Lung microvascular endothelial cell (primary cell): ENCODE results near the gene MRPL12. TPM values are rescaled to one million over a fixed set of nuclear protein-coding genes. Genes with fewer than 3 reads are reported as not detected.
A peak's percentile ranks its signal among the peaks of the same experiment; 100 is the strongest.
"Not testable (repeated sequence)": the region's sequence is repeated elsewhere in the genome, so short reads cannot be mapped to it uniquely, and the experiment has no call there.

ENCODE experiments used
- DNase-seq, 2 donors: peaks; one replicate each; pipeline versions ENCODE4 v3.0.0 to v3.0.0-alpha.2; 2010; ENCODE audit warnings: low read depth in 2 of 2
- total RNA-seq: library from RNA; depleted of rRNA; stranded (reverse); fragments of >200 nt; gene quantifications from 2 replicates; pipeline ENCODE4 v1.2.1, GENCODE V29; 2014

The MRPL12 gene
- total RNA-seq, 1 donor from 2014 or later: 8.7 TPM

DNA sequence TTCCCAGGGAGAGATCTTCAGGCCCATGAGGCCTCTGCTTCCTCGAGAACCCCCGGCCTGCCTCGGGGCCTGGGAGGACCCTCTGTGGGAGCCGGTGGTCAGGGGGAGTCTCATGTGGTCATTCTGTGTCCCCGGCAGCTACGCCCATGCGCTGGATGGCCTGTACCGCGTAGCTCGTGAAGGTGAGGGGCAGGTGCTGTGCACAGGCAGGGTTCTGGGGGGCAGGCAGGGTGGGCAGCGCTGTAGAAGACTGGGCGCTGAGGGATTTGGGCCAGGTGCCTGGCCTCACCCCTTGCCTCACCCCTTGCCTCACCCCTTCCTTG is 13.5 kb downstream of the MRPL12 start:
- DNase-seq: no peak

DNA sequence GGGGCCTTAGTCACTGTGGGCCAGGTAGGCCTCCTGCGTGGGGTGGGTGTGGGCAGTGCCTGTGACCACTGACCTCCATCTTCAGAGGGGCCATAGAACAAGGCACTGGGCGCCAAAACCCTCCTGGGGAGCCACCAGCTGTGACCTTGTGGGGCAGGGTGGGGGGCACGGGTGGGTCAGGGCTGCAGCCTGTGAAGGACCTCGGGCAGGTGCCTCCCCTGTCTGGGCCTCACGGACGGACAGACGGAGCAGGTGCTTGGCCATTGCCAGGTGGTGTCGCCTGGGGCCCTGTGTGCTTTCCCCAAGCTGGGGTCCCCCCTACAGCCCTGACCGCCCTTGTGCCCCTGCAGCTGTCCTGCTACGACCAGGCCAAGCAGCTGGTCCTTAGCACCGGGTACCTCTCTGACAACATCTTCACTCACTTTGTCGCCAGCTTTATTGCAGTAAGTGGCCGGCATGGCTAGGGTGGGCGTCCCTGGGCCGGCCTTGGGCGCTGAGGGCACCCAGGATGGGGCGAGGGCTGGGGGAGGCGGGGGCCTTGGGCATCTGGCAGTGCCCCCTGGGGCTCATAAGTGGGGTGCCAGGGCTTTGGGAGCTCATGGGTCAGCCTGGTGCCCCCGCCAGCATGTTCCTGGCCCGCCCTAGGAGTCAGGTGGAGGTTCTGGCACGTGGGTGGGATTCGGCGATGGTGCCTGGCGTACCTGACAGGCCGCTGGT is 14.0 kb downstream of the MRPL12 start:
- no peak for DNase-seq

DNA sequence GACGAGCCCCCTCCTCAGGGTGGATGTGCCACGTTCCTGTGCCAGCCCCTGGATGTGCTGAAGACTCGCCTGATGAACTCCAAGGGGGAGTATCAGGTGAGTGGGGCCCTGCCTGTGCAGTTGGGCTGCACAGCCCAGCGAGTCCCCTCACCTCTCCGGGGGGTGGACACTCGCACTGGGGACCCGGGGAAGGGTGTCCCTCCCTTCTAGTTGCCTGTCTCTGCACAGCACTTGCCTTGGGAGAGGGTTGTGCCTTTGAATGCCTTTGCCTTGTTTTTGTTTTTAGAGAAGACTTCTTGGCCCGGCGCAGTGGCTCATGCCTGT is 14.6 kb downstream of the MRPL12 start:
- no peak for DNase-seq

DNA sequence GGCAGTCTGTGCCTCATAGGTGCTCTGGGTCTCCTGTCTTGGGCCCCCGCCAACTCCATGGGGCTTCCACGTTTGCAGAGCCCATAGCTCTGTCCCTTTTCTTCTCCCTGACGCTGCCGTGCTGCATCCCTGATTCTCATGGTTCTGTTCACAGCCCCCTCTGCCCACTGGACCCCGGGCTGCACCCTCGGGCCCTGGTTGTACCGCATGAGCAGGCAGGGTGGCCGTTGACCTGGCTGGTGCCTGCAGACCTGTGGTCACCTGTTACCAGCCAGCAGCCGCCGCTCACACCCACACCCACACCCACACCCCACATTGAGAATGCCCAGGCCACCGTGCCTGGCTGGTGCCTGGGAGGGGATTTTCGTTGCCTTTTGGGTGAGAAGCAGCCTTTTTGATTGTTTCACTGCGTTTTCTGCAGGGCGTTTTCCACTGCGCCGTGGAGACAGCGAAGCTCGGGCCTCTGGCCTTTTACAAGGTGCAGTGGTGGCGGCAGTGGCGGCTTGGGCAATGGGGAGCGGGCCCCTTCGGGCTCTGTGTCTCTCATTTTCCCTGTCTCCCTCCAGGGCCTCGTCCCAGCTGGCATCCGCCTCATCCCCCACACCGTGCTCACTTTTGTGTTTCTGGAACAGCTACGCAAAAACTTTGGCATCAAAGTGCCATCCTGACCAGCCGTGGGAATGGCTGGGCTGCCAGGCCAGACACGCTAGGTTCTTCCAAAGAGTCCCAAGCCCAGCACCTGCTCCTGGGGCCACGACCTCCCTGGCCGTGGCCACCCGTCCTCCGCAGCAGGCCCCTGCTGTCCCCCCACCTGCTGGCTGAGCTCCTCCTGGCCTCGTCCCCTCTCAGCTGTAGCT is 16.5 kb downstream of the MRPL12 start:
- no peak for DNase-seq

DNA sequence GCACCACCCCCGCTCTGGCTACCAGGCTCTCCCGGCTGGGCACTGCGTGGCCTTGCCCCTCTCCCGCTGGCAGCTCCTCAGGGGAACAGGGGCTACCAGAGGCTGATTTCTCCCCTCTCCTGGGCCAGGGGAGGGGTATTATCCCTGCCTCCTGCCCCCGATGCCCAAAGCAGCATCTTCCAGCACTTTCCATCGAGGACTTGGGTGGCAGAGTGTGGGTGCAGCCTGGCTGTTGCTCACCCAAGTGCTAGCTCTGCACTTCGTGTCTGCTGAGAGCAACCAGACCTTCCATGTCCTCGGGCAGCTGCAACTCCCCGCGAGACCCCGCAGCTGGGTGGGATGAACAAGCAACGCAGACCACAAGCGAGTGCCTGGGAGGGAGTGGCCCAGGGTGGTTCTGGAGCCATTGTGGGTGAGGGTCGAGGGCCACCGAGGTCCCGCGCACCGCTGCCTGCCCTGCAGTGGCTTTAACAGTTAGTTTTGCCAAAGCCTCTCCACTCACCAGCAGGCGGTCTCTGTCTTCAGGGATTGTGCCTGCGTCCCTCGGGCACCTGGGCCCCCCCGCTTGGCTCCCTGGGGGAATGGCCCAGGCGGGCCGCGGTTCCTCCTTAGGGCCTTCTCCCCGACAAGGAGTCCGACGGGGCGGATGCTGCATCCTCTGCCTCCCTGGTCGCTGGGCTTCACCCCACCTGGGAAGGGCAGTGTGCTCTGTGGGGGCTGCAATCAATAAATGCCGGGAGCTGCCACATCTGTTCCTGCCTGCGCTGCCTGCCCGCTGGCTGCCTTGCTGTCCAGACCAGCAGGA is 17.3 kb downstream of the MRPL12 start:
- no peak for DNase-seq

DNA sequence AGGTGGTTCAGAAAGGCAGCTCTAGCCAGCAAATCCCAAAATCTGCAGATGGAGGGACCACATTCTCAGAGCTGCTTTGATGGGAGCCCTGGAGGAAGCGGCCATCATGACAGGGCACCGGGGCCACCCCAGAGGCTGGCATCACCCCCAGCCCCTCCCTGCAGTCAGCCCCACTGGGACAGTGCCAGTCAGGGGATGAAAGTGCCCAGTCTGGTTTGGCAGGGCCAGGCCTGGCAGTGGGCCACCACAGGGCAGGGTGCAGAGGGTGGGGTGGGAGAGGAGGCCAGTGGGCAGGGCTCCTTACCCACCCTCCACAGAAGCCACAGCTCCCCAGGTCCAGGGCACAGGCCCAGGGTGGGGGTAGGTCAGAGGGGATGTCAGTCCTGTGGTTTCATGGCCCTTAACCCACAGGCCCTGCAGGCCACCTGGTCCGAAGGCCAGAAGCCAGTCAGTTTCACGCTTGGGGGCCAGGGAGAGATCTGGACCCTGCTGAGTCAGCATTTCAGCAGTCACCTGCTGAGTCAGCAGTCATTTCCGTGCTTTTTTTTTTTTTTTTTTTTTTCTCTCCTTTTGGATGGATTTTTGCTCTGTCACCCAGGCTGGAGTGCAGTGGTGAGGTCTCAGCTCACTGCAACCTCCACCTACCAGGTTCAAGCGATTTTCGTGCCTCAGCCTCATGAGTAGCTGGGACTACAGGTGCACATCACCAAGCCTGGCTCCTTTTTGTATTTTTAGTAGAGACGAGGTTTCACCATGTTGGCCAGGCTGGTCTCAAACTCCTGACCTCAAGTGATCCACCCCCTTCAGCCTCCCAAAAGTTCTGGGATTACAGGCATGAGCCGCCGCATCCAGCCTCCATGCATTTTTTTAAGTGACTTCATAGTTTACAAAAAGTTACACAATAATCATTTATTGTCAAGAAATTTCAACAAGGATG is 19.3 kb downstream of the MRPL12 start:
- no peak for DNase-seq

DNA sequence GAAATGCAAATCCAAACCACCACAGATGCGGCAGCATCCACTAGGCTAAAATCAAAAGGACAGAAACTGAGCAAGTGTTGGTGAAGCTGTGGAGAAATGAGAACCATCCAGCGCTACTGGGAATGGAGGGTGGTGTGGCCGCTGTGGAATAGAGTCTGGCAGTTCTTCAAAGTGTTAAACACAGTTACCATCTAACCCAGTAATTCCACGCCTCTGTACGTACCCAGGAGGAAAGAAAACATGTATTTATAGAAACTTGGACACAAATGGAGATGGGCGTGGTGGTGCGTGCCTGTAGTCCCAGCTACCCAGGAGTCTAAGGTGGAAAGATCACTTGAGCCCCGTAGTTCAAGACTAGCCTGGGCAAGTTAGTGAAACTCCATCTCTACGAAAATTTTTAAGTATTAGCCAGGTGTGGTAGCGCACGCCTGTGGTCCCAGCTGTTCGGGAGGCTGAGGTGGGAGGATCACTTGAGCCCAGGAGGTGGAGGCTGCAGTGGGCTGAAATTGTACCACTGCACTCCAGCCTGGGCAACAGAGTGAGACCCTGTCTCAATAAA is 20.6 kb downstream of the MRPL12 start:
- DNase-seq: no peak

DNA sequence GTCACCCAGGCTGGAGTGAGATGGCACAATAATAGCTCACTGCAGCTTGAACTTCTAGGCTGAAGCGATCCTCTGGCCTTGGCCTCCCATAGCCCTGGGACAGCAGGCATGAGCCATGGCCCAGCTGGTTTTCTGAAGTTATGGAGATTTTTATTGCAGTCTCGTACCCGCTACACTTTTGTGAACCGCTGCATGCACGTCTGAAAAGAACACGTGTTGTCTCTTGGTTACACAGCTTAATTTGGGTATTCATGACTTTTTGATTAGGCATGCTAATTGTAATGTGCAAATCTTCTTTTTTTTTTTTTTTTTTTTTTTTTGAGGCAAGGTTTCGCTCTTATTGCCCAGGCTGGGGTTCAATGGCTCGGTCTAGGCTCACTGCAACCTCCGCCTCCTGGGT is 22.3 kb downstream of the MRPL12 start:
- no peak for DNase-seq

DNA sequence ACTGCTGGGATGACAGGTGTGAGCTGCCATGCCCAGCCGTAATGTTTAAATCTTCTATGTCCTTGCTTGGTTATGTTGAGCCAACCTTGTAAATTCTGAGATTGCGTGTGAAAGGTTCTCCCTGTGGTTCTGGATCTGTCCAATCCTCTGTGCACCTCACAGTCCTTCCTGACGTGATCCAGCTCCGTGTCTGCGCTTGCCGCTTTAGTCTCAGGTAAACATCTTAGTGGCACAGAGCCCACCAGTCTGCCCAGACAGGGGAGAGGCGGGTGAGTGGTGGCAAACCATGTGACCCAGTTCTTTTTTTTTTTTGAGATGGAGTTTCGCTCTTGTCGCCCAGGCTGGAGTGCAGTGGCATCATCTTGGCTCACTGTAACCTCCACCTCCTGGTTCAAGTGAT is 22.8 kb downstream of the MRPL12 start:
- no peak for DNase-seq

DNA sequence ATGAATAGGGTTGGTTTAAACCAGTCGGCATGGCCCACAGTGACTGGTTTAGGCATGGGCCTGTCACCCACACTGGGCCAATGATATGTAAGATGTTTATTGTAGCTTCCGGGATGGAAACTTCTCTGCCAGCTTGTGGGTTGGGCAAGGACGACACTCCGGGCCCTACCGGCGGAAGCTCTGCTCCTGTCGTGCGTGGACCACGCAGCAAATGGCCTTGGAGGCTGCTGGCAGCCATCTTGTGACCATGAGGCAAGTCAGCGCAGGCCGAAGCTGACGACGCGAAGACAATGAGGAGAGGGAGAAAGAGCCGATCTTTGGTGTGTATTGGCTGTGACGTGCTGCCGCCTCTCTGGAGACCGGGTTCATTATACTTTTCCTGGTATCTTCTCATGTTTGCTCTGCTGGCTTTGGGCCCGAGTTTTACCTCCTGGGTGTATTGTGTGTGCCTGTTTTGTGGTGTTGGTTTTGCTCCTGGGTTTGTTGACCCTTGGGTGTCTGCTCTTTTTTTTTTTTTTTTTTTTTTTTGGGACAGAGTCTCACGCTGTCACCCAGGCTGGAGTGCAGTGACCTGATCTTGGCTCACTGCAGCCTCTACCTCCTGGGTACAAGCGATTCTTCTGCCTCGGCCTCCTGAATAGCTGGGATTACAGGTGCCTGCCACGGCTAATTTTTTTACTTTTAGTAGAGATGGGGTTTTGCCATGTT is 24.3 kb downstream of the MRPL12 start:
- DNase-seq: no peak

DNA sequence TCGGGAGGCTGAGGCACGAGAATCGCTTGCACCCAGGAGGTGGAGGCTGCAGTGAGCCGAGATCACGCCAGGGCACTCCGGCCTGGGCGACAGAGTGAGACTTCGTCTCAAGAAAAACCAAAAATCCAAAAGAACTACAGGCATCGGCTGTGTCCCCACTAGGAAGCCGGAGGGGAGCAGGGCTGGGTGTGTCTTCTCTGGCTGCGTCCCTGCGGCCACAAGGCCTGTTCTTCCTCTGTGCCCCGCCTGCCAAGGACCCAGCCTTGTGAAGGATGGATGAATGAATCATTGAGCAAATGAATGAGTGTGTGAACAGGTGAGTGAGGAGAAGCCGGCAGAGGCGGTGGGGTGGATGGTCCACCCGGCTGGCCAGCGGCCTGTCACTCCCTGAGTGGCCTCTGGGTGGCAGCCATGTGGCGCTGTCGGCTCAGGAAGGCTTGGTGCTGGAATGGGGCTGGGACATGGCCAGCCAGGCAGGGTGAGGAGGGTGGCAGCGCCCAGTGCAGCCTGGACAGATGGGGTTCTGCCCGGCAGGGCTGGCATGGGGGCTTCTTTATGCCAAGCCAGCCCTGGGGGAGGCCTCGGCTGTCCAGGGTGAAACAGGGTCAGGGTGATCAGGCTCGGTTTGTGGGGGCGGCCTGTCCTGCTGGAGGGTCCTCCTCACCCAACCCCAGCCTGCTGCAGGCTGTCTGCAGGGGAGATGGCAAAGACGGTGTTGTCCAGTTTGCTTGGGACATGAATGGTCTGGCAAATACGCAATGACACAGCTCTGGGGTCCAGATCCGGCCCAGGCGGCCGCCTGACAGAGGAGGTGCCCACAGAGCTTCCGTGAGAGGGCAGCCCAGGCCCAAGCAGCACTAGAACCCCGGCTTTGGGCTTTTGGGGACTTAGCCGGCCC is 30.6 kb downstream of the MRPL12 start:
- peak; percentile 68 to 79 for DNase-seq

DNA sequence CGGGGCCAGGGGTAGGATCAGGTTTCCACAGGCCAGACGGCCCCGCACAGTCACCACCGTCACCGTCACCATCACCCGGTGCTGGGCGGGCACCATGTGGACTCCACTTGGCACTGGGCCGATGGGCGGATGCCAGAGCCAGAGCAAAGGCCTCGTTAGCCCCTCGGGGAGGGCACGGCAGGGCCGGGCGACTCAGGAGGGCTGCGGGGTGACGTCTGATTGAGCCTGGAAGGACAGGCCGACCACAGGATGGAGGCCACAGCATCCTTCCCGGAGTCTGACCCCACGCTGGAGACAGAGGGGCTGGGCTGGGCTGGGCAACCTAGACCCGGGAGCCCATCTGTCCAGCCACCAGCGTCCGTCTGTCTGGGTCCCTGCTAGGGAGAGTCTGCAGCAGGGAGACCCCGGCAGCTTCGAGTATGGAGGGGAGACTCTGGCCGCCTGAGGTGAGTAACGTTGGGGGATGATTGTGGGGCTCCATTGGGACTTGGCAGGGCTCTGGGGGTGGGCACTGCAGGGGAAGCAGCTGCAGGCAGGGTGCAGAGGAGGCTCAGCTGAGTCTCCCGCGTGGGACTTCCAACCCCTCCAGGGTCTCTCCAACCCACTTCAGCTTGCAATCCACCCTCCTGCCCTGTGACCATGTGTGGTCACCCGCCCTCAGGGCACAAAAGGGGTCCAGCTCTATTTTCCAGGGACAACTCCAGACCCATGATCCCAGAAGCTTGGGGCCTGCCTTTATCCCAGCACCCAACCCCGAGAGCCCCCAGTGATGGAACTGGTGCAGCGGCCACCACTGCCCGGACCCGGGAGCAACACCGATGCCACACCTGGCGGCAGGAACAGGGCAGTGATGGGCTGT is 31.5 kb downstream of the MRPL12 start:
- no peak for DNase-seq

DNA sequence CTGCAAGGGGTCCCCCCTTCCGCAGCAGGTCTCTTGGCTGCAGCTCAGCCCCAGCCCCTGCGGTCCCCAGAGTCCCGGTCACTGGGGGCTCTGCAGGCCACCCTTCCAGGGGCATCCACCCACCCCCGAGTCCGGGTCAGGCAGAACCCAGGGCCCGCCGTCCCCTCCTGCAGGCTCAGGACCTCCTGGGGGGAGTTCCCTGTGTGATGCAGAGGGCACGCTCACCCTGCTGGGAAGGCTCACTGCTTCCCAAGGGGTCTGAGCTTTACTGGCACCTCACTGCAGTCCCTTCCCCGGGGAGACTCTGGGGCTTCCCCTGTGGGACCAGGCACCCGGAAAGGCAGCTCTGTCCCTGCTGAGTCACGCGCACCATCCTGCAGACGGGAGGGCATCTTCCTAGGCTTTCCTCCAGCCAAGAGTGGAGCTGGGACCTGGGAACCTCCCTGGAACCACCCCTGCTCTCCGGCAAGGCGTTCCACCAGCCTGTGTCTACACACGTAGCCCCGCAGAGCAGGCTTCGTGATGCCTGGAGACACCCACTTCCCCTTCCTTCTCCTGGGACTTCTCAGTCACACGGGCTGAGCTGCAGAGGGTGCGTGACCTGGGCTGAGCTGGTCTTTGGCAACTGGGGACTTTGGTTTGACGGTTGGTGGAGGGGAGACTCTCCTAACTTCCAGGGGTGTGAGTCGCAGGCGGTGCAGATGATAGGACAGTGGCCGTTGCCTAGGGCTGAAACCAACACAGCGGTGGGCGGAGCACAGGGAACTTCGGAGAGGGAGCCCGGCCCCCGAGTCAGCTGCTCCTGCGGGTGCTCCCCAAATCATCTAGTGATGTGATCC is 32.3 kb downstream of the MRPL12 start:
- DNase-seq: no peak

DNA sequence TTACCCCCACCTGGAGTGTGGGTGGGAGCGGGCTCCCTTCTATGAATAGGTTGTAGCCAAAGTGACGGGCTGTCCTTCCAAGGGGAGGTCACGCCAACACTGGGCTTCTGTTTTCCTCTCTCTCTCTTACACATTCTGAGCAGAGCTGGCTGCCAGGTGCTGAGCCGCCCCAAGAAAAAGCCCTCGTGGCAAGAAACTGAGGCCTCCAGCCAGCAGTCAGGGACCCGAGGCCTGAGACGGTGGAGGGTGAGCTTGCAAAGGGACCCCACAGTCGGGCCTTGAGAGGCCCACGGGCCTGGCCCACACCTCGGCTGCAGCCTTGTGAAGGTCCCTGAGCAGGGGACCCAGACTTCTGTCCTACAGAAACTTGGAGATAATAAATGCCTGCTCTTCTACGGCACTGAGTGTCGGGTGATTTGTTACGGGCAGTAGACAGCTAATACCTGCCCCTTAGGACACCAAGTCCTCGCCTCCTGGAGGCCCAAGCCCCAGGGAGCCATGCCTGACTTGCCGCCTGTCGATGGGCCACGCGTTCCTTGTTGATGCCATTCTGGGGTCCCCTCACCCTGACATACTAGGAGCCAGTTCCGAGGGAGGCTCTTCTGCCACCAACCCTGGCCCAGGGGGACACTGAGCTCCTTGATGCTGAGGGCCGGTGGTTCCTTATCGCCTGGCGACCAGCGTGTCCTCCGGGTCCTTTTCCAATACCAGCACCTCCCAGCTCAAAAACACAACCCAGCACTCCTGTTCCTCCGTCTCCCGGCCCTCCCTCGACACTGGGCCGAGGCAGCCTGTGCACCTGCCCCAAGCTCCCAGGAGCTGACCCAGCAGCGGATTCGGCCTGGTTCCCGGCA is 35.0 kb downstream of the MRPL12 start:
- no peak for DNase-seq

DNA sequence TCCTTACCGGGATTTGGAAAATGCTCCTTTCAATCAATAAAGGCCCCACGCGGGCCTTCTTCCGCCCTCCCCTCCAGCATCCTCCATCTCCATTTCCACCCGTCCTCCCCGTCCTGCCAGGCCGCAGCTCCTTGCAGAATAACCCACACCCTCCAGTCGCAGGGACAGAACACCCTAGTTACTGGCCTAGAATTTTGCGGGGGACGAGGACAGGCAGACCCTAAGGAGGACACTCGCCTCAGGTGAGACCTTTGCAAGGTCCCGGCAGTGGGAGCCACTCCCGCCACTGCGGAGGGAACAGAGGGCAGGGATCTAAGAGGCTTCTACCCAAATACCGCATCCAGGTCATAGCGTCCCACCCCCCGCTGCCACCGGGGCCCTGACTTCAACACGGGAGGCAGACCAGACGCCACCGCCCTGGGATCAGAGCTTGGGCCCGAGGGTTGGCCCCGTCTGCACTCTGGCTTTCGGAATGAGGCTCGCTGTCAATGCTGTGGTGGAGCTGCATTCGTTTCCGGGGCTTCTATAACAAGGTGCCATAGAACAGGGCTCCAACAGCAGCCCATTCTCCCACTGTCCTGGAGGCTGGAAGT is 35.7 kb downstream of the MRPL12 start:
- DNase-seq: no peak

DNA sequence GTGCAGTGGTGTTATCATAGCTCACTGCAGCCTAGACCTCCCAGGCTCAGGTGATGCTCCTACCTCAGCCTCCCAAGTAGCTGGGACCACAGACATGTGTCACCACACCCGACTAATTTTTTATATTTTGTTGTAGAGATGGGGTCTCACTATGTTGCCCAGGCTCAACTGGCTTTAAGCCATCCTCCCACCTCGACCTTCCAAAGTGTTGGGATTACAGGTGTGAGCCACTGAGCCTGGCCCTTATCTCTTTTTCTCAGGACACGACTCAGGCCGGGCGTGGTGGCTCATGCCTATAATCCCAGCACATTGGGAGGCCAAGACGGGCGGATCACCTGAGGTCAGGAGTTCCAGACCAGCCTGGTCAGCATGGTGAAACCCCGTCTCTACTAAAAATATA is 36.4 kb downstream of the MRPL12 start:
- DNase-seq: not testable (repeated sequence)
